MCF 10A (cell line): Measurements from ENCODE around the gene MAML2. TPM values are rescaled to one million over a fixed set of nuclear protein-coding genes. Genes with fewer than 3 reads are reported as not detected.

Experiments used
- BruUV-seq: library from RNA; stranded (reverse); fragments of 400-500 nt; replicated peaks from 2 replicates; lab custom pipeline; 2021; lab: Mats Ljungman, UMichigan
- CTCF ChIA-PET: fragments of 300-600 bp; sonication (Branson Sonifier 250); formaldehyde crosslinking; extraction: SDS; loops from one replicate; lab custom pipeline; 2021; ENCODE audit warnings: antibody characterized with exemption, inconsistent platforms; lab: Yijun Ruan, JAX
- POLR2A ChIA-PET: fragments of 300-600, 350-650 bp; sonication (Branson Sonifier 250); formaldehyde crosslinking; extraction: SDS; loops from one replicate; lab custom pipeline; 2020; ENCODE audit warnings: antibody characterized with exemption, inconsistent platforms; lab: Yijun Ruan, JAX
- DNase-seq: peaks from one replicate; pipeline ENCODE4 v3.0.0-alpha.2; 2018; ENCODE audit not compliant: unreplicated experiment
- H3K27ac Mint-ChIP-seq: one replicate; pipeline ENCODE4 v1.8.0; 2022; ENCODE audit warnings: mild to moderate bottlenecking, low read depth, mixed read lengths; ENCODE audit not compliant: unreplicated experiment
- H3K27me3 Mint-ChIP-seq: one replicate; pipeline ENCODE4 v1.8.0; 2022; ENCODE audit warnings: mixed read lengths; ENCODE audit not compliant: insufficient read depth, unreplicated experiment
- H3K36me3 Mint-ChIP-seq: one replicate; pipeline ENCODE4 v1.8.0; 2022; ENCODE audit warnings: mild to moderate bottlenecking, moderate library complexity, mixed read lengths; ENCODE audit not compliant: insufficient read depth, unreplicated experiment
- H3K4me1 Mint-ChIP-seq: one replicate; pipeline ENCODE4 v1.8.0; 2022; ENCODE audit warnings: mixed read lengths; ENCODE audit not compliant: insufficient read depth, unreplicated experiment
- H3K4me3 Mint-ChIP-seq: one replicate; pipeline ENCODE4 v1.8.0; 2022; ENCODE audit warnings: mild to moderate bottlenecking, moderate library complexity, mixed read lengths; ENCODE audit not compliant: unreplicated experiment
- H3K9me3 Mint-ChIP-seq: one replicate; pipeline ENCODE4 v1.8.0; 2022; ENCODE audit warnings: mixed read lengths; ENCODE audit not compliant: unreplicated experiment
- intact Hi-C: fragments of 100-400 bp; cut with micrococcal nuclease; formaldehyde crosslinking; loops from 2 replicates; pipeline ENCODE4 v1.14.1; 2022
- total RNA-seq: library from RNA; stranded (reverse); gene quantifications from 2 replicates; pipeline ENCODE4 v1.2.3, GENCODE V29; 2022
- TF ChIP-seq, protein P1 (sequence below): fragments of 200-600 bp; IDR thresholded peaks from one replicate; pipeline ENCODE4 v1.8.0; 2022; ENCODE audit warnings: antibody characterized with exemption, mild to moderate bottlenecking; ENCODE audit not compliant: unreplicated experiment

The MAML2 gene
- total RNA-seq, 1 experiment from 2014 or later = 8.6 TPM

DNA sequence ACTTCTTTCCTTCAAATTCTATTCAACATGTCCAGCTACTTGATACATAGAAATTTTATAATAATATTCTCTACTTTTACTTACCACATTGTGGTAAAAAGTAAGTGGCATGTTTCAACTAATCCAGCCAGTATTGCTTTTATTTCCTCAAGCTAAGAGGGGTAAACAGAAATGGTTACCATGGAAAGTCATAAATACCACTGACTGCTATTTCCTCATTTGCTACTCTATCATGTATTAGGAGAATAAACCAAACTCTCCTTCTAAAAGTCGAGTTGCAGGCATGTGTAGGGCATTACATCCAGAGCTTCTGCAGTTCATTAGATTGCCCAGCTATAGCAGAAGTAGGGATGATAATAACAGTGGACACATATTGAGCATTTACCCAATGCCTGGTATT lies 208.4 kb downstream of the MAML2 start:
- no TSS peak for BruUV-seq

DNA sequence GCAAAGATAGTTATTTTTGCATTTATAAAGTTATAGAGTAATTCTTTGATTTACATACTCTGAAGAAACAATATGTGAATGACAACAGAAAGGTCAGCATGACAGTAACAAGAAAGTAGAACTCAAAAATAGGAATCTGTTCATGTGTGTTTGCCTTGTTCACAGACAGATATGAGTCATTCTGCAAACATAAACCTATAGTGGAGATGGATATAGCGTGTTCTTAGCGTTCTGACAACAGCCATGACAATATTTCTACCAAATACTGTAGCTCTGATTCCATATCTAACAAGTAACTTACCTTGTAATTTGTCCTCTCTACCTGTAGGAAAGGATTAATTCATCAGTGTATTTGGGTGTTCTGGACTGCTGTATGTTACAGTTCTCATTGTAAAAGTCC lies 210.6 kb downstream of the MAML2 start:
- DNase-seq = peak; percentile 25

More for the DNA sequence above, 208.4 kb downstream of the MAML2 start:
- Mint-ChIP-seq H3K9me3 (no peaks in the 10 kb centered on the region), H3K27me3 (no peaks in the 10 kb centered on the region), H3K4me3 (no peak overlapping the region), H3K27ac (no peak overlapping the region), H3K4me1 (no peaks in the 10 kb centered on the region), H3K36me3 (peaks cover 10% of the 10 kb centered on the region)
- intact Hi-C loops = no loop called here
- TF ChIP-seq, protein P1, sequence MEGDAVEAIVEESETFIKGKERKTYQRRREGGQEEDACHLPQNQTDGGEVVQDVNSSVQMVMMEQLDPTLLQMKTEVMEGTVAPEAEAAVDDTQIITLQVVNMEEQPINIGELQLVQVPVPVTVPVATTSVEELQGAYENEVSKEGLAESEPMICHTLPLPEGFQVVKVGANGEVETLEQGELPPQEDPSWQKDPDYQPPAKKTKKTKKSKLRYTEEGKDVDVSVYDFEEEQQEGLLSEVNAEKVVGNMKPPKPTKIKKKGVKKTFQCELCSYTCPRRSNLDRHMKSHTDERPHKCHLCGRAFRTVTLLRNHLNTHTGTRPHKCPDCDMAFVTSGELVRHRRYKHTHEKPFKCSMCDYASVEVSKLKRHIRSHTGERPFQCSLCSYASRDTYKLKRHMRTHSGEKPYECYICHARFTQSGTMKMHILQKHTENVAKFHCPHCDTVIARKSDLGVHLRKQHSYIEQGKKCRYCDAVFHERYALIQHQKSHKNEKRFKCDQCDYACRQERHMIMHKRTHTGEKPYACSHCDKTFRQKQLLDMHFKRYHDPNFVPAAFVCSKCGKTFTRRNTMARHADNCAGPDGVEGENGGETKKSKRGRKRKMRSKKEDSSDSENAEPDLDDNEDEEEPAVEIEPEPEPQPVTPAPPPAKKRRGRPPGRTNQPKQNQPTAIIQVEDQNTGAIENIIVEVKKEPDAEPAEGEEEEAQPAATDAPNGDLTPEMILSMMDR = no peak
- ChIA-PET POLR2A (interaction anchor here (1.3 kb wide), 2 partner anchors 9 to 78 kb away, joined by 3 read pairs; no protein-coding TSS in a partner anchor), CTCF (interaction anchor here (0.6 to 1.4 kb wide), 2 partner anchors 29 to 208 kb away, joined by 3 to 5 read pairs; partner anchors contain the start of gene MAML2)
- no peak for DNase-seq

DNA sequence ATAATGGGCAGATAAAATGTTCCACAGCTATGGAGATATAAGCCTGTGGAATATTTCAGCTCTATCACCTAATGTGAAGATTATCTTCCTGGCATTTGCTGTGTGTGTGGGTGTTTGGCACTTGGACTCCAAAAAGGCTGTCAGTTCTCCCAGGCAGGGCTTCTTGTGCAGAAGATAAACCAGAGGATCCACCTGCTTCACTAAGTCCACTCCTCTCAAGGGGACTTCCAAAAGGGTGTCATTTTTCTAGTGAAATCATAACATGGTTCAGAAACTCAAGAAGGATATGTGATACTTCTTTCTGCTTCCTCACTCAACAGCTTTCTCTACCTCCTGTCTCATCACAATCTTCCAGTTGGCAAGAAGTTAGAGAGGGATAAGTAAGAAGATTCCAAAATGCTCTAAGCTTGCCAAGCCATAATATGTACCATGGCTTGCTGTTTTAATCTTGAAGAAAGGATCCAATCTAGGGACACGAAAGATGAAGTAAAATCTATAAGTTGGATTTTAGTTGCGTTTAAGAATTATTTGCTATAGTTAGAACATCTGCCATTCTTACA lies 212.9 kb downstream of the MAML2 start:
- Mint-ChIP-seq H3K4me3 (no peak overlapping the region), H3K27ac (no peak overlapping the region), H3K27me3 (no peaks in the 10 kb centered on the region), H3K9me3 (no peaks in the 10 kb centered on the region), H3K4me1 (peaks cover 8% of the 10 kb centered on the region), H3K36me3 (peaks cover 11% of the 10 kb centered on the region)
- DNase-seq = no peak
- CTCF ChIA-PET = interaction anchor here (0.7 to 0.9 kb wide), 3 partner anchors 9 to 300 kb away, joined by 3 to 4 read pairs (median 3); no protein-coding TSS in a partner anchor
- intact Hi-C loops = no loop called here
- POLR2A ChIA-PET = no interaction called here
- TF ChIP-seq, protein P1 = no peak
- BruUV-seq = no TSS peak

More for the DNA sequence above, 210.6 kb downstream of the MAML2 start:
- Mint-ChIP-seq H3K36me3 (peaks cover 4% of the 10 kb centered on the region), H3K9me3 (no peaks in the 10 kb centered on the region), H3K4me1 (no peaks in the 10 kb centered on the region), H3K4me3 (no peak overlapping the region), H3K27ac (no peak overlapping the region), H3K27me3 (no peaks in the 10 kb centered on the region)
- ChIA-PET CTCF (interaction anchor here (0.6 to 1.0 kb wide), 2 partner anchors 10 to 210 kb away, joined by 3 read pairs; no protein-coding TSS in a partner anchor), POLR2A (no interaction called here)
- TF ChIP-seq, protein P1 = no peak
- BruUV-seq = no TSS peak
- intact Hi-C loops = no loop called here

DNA sequence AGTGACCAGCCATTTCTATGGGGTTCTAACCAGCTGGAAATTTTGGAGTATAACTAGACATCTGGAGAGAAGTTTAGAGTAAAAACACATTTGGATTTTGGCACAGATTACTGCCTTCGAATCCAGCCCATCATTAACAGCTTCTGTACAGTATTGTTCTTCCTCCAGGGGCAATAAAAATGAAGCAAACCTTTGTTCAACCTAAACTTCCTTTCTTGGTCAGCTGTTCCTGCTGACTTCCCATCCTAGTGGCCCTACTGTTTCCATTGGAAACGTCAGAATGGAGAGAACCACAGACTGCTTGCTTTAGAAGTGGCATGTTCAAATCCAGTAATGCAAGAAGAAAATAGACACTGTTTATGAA lies 215.4 kb downstream of the MAML2 start:
- Mint-ChIP-seq H3K27ac (no peak overlapping the region), H3K36me3 (peaks cover 11% of the 10 kb centered on the region), H3K27me3 (no peaks in the 10 kb centered on the region), H3K4me1 (peaks cover 8% of the 10 kb centered on the region), H3K4me3 (no peak overlapping the region), H3K9me3 (no peaks in the 10 kb centered on the region)
- intact Hi-C loops = no loop called here
- no TSS peak for BruUV-seq
- DNase-seq = no peak
- POLR2A ChIA-PET = no interaction called here
- TF ChIP-seq, protein P1 = no peak
- CTCF ChIA-PET = interaction anchor here (1.4 kb wide), 1 partner anchor 72 kb away, joined by 7 read pairs; no protein-coding TSS in a partner anchor
